ENCODE data around the gene SLC44A5.
"Not testable (repeated sequence)": the region's sequence is repeated elsewhere in the genome, so short reads cannot be mapped to it uniquely, and the experiment has no call there.

The SLC44A5 gene

DNA sequence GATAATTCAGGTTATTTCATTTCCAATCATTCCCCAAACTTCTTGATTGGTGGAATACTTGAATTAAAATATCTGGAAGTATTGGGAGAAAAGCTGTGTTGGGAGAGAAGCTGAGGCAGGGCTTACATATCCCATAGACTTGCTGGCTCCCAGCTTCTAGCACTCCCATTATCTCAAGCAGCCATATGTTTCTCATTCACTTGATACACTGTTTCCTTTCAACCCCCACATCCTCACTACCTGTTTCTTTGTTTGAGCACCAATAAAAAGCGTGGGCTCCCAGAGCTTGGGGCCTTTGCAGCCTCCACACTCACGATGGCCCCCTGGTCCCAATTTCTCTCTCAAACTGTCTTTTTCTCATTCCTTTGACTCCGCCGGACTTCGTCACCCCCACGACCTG is 256.6 kb downstream of the SLC44A5 start:
- DNase-seq, result not testable (repeated sequence)

DNA sequence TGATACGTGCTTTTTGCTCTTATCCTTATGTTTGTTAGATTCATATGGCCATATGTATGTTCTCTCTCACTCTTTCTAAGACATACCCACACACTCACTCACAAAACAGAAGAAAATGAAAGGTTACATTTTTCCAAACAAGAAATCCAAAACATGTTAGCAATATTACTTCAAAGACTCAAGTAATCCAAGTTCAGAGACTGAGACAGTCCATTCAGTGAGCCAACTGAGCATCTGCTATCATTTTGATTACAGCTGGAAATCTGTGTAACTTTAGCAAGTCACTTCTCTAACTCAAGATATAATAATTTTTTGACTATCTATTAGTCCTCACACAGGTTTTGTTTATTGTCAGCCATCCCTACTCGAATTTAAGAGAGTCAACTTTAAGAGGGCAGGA is 257.9 kb downstream of the SLC44A5 start:
- no peak for DNase-seq

DNA sequence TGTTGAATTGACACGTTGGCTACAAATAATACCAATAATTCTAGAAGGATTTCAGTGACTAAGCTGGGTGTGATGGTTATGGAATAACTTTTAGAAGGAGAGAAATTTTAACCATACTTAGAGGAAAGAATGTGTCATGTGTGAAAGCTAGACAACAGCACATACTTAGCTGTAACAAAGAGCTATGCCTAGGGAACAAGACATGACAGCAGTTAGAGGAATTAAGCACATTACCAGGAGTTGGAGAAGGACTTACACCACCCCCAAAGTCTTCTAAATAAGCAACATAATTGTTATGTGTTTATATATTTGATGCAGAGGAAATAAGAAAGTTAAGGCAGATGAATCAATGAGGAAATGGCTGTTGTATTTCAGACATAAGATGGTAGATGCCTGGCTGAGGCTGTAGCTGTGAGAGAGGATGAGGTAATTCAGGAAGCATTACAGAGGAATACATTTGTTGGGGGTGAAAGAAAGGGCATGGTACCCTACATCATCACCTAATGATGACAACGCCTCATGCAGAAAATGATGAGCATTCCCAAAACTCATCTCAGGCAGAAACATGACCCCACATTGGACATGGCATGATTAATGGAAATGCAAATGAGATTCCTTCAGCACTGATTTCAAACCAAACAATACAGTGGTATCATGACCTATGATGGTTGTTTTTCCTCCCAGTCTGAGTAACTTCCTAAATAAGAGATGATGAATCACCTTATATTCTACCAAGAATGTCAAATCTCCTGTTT is 265.2 kb downstream of the SLC44A5 start:
- DNase-seq, result no peak

DNA sequence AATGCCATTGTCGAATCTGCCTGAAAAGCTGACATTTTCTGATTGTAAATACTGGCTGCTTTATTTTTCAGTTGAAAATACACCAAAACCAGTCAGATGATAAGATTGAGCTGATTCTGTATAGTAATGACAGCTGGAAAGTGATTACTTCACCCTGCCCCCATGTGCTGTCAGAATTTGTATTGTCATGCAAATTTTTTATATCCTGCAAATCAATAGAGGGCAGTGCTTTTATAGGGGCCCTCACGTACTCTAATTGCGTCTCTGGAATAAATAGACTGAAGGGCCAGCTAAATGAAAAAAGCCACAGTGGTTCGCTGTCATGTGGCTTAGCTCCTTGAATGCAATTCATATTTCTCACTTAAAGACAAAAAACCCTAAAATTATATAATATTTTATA is 268.1 kb downstream of the SLC44A5 start:
- DNase-seq, result peak; percentile 38

DNA sequence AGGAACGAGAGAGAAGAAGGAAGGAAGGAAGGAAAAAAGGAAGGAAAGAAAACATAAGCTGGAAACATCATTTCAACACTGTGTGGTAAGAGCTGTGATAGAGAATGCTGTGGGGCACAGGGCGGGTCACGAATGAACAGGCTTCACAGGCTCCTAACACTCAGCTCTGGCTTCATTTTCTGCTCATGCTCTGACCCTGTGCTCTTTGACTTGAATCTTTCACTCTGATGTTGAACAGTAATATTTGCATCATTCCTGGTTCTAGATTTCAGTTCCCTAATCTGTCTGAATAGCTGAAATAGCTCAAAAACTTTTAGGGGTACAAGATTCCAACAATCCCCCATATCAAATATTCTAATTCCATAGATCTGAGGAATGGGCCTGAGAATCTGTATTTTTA is 269.4 kb downstream of the SLC44A5 start:
- no peak for DNase-seq

DNA sequence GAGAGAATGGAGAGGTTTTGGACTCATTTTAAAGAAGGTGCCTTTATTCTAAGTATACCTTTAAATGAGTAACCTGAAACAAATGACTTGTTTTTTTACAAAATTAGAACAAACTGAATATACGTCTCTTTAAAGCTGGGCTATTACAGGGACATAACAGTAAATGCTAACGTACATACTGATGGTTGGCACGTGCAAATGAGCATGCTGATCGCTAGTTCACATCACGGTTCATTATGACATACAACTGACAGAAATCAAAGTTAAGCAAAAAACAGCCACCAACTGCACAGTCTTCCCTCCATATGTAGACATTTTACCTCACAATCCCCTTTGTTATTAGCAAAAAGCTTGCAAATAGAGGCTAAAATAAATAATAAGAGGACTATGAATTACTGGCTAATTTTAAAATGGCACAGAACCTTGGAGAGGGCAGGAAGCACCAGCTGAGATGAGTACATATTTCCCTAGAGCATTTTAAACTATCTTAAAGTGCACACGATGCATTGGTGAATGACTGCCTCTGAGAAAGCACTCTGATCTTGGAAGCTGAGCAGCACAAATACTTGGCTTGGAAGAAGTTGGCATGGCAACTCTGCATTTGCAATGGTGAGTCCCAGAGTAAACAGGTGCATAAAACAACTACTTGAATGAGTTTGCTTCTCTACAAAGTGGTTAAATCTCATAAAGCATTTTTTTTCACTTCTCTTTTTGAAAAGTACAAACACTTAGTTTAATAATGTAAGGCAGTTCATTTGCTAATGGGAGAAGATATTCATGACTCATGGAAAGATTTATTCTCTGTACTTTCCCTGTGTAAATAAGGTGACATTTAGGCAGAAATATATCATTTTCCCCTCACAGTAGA is 272.1 kb downstream of the SLC44A5 start:
- DNase-seq, result no peak

DNA sequence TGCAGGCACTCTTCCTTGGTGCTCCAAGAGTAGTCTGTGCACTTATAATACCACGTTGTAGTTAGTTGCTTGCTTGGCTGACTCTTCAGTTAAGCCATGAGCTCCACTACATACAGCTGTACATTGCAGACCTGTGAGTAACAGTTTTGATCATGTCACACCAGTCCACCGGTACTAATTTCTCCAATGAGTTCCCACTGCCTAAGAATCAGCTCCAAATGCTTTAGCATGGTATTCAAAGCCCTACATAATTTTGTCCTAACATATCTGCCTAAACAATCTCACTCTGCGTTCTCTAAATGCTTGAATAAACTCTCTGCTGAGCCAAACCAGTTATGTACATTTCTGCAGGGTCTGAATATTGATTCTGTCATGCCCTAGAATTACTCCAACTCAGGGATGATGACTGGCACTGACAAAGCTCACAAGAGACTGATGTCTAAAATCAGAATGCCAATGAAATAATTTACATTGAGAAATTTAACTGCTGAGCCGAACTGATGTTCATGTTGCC is 276.0 kb downstream of the SLC44A5 start:
- peak; percentile 23 for DNase-seq

DNA sequence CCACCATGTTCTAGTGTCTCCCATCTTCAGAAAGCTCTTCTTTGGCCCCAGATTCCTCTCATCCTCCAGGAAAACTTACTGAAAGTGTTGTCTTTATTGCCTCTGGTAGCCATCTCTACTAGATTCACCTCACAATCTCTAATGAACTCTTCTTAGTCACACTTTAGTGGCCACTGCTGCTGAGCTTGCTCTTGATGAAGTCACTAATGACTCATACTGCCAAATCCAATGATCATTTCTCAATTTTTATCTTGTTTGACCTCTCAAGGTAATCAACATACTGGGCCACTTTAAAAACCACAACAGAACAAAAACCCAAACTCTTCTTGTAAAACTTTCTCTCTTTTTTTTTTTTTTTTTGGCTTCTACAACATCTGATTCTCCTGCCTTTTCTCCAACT is 280.3 kb downstream of the SLC44A5 start:
- no peak for DNase-seq

DNA sequence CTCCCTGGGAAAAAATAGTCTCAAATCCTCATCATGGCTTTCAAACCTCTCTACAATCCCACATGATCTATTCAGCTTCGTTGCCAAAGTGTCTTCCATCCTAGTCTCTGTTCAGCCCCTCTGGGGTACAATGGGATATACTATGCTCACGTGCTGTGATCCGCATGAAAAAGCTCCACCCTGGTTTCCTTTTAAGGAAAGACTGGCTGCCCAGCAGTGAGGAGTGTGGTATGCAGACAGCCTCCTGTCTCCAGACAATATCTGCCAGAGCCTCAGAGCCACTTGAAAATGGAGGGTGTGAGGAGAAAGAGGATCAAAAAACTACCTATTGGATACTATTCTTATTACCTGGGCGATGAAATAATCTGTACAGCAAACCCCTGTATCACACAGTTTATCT is 282.2 kb downstream of the SLC44A5 start:
- no peak for DNase-seq

DNA sequence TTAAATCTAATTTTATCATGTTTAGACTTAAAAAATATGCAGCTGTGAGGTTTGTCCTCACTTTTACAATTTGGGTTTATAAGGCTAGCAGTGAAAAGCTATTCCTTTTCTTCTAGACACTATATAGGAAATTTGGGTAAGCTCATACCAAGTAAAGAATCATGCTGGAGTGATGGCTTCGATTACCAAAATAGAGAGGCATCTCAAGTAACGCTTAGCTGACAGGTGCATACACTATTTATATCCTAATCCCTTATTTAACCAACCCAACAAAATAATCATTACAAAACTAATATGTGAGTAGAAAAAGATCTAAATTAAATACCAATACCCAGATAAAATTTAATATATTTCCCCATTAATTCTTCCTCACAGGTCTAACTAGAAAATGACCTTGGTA is 283.5 kb downstream of the SLC44A5 start:
- DNase-seq, result no peak

DNA sequence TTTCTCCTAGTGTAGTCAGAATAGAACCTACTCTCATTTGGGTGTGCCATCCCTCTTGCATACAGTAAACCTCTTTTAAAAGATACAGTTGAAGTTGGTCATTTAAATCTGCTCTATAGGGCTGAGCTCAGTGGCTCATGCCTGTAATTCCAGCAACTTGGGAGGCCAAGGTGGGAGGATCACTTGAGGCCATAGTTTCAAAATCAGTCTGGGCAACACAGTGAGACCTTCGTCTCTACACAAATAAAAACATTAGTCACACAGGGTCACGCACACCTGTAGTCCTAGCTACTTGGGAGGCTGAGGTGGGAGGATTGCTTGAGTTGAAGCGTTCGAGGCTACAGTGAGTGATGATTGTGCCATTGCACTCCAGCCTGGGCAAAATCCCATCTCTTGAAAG is 292.9 kb downstream of the SLC44A5 start:
- DNase-seq, result no peak

DNA sequence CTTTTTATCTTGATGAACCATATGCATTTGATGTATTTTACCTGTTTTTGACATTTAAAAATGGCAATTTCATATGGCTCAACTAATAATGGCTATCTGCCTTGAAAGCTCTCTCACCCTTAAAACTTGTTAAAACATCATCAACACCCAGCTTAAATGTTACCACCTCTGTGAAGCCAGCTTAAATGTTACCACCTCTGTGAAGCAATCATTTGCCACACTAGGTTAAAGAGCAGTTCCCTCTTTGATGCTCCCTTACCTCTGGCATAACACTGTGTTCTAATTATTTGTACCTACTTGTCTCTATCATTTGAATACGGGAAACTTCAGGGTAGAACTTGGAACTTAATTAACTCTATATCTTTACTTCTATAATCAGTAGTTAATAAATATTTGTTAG is 294.7 kb downstream of the SLC44A5 start:
- no peak for DNase-seq

DNA sequence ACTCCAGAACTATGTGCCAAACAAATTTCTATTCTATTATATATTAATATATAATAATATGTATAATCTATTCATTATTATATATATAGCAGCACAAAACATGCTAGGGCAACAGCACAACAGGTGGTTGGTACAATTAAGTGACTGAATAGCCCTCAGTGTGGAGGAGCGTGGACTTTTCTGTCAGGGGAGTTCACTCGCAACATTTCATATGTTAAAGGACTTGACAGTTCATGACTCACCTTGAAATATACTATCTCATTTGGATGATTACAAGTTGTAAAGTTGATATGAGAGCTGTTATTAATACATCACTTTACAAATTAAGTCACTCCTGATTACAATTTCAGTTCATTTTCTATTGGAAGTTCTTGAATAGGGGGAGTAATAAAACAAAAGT is 298.3 kb downstream of the SLC44A5 start:
- no peak for DNase-seq

DNA sequence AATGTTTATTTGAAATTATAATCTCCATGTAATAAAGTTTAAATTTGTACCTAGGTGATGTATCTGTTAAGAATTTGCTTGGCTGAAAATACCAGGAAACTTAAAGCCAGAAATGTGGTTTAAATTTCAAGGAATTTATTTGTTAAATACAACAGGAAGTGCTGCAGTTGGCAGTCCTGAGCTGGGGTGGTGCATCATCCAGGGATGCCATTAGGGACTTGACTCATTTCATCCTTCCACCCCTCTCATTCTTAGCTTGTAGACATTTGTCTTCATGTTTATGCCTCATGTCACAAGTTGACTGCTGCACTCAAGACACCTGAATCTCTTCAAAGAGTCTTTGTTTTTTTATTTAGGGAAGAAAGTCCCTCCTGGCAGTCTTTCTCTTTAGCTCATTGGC is 300.8 kb downstream of the SLC44A5 start:
- no peak for DNase-seq

DNA sequence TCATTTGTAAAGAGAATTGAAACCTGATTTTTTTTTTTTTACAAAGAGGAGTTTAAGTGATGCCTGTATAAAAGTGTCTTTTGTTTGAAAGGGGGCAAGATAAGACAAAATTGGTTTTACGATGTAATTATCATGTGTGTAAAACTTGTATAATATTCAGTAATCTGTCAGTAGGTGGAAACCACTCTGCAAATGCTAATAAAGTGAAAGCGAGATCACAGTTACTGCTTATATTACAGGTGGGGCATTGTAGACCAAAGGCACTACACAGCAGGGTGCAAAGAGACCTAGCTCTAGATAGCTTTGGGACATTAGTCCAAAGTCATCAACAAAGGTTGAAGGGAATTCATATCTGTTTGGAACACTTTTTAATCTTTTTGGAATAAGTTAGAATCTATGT is 302.5 kb downstream of the SLC44A5 start:
- no peak for DNase-seq

DNA sequence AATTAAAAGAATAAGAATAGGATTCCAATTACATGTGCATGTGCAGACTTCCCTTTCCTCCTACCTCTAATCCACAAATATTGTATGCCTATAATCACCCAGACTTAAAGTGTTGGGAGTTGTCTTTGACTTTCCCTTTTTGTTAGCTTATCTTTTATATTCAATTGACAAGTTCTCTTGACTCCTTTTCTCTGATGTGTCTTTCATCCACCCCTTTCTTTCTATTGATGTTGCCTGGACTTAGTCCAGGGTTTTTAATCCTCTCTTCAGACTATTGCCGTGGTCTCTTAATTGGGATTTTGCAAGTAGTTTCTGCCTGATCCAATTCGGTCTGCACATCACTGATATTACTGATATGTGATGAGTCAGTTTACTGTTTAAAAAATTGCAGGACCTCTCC is 305.9 kb downstream of the SLC44A5 start:
- DNase-seq, result no peak

DNA sequence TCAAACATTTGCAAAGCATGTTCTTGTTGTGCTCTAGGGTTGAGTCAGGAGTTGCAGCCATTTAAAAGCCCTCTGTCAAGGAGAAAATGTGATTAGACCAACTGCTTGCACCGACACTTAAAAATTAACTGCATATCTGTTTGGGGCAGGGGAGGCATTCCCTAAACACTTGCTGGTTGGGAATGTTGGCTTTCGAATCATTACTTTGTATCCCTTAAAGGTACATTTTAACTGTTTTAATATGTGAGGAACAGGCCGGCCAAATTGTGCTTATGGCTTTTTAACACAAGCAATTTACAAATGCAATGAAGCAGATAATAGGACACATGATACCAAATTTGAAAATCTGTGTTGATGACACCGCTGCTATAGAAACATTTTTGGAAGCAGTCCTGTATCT is 317.6 kb downstream of the SLC44A5 start:
- DNase-seq, result no peak

DNA sequence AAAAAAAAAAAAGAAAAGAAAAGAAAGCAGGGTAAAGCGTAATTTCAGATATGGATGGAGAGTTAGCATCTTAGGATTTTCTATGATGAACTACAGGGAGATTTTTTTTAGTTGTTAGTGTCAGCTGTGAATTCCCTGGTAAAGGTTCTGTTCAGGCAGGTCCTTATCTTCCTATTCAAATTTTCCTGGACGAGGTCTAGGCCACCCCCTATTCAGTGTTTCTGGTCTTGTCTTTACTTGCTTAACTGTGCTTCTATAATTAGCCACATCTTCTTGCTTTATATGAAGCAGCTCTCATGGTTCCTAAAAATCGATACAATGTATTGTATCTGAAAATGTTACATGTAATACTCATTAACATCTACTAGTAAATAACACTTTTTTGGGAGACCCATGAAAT is 318.9 kb downstream of the SLC44A5 start:
- no peak for DNase-seq

DNA sequence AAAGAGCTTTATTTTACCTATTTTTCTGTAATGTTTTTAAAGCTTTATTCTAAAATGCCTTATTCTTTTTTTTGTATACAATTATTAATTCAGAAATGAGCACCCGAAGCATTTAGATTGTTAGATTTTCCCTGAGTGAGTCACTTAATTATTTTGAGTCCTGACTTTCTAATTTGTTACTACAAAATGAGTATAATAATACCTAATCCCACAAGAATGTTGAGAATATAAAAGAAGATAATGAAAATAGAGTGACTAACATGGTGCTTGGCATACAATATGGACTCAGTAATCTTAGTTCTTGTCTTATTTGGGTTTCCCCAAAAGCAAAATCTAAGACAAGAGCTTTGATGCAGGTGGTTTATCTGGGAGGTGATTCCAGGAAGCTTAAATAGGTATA is 334.5 kb downstream of the SLC44A5 start:
- no peak for DNase-seq

DNA sequence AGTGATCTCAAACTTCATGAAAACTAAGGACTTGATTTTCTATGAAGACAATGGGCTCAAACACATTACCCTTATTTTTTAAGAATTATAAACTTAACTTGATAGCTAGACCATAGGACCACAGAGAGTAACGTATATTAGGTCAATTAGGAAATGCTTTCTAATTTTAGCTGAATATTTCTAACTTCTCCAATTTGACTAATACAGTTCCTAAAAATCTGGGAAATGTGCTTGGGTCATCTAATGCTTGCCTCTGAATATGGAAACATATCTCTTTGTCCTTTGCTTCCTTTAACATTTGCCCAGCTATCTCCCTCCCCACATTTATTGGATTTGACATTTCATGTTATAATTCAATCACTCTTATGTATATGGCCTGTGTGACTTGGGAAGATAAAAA is 335.3 kb downstream of the SLC44A5 start:
- no peak for DNase-seq

DNA sequence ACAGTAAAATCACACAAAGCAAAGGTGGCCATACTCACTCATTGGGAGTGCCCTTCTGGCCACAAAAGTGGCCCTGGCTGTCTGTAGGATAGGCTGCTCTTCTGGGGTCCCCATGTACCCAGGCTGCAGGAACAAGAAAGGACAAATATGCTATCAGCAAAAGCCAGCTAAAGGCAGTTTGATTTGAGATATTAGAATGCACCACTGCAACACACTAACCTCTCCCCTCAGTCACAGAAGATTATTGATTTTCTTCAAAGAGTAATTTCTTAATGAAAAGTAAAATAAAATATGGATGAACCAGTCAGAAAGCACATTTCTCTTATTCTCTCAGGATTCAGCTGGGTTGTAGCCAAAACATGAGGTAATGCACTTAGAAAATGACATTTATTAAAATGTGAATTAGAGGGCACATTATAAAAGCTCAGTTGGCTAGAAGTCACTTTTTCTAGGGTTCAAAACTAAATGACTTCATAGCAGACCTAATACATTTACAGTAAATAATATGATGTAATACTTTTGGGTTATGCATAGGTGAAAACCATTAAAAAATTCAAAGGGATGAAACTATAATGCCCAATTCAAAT is 335.9 kb downstream of the SLC44A5 start:
- DNase-seq, result no peak

DNA sequence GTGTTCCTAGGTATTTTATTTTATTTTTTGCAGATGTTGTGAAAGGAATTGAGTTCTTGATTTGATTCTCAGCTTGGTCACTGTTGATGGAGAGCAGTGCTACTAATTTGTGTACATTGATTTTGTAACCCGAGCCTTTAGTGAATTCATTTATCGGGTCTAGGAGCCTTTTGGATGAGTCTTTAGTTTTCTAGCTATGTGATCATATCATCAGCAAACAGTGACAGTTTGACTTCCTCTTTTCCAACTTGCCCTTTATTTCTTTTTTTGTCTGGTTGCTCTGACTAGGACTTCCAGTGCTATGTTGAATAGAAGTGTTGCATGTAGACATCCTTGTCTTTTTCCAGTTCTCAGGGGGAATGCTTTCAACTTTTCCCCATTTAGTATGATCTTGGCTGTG is 337.8 kb downstream of the SLC44A5 start:
- no peak for DNase-seq

DNA sequence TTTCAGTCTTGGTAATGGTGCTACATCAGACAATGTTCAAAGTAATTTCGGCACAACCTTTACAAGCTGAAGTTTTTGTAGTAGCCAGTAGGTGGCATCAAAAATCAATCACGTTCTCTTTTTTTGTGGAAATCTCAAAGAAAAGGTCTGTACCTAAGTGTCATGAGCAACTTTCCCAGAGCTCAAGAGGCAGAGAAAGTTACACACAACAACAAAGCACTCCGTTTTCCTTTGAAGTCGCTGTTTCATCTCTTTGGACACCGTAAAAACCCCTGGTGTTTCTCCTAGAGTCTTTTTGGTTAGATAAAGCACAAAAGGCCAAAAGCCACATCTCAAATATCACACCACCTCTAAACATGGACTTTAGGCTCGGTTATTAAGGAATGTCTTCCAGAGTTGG is 345.1 kb downstream of the SLC44A5 start:
- peak; percentile 41 for DNase-seq

DNA sequence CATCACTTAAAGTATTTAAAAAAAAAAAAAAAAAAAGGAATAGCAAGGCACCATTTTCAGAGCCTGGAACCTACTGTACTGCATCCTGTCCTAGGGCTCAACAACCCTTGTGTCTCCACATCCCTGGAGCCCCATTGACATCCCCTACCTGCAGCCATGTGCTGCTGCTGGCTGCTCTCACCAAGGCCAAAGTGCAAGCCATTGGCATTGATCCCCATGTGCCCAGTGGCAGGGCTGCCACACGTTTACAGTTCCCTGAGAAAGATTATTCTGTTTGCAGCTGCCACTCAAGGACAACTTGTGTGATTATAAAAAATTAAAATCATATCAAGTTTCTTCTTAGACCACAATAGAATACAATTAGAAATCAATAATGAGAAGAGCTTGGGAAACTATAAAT is 346.8 kb downstream of the SLC44A5 start:
- DNase-seq, result no peak

Data from retina (tissue), 1 donor.